HG03457 (cell line): ENCODE measurements around the gene NAV2.
"Not testable (repeated sequence)": the region's sequence is repeated elsewhere in the genome, so short reads cannot be mapped to it uniquely, and the experiment has no call there.

Source experiments
- ATAC-seq: cut with Tn5 transposase; IDR thresholded peaks from one replicate; pipeline ENCODE4 v1.9.1; 2021; ENCODE audit warnings: moderate number of reproducible peaks; ENCODE audit not compliant: unreplicated experiment

Gene NAV2

DNA sequence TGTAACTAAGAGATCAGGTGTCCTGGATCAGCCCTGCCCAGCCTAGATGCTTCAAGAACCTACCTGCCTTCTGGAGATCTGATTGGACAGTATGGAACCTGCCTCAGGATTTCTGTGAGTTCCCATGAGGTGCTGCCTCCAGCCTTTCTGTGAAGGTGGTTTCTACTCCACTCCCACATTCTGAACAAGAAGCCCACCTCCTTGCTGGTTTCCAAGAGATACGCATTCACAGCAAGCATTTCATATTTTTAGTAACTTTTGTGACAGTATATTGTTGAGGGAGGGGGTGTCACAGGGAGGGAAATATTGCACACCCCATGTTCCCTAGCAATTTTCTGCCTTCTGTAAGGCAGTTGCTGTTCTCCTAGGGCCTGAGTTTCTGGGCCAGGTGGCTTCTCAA lies 204.4 kb downstream of the NAV2 start:
- no peak for ATAC-seq

DNA sequence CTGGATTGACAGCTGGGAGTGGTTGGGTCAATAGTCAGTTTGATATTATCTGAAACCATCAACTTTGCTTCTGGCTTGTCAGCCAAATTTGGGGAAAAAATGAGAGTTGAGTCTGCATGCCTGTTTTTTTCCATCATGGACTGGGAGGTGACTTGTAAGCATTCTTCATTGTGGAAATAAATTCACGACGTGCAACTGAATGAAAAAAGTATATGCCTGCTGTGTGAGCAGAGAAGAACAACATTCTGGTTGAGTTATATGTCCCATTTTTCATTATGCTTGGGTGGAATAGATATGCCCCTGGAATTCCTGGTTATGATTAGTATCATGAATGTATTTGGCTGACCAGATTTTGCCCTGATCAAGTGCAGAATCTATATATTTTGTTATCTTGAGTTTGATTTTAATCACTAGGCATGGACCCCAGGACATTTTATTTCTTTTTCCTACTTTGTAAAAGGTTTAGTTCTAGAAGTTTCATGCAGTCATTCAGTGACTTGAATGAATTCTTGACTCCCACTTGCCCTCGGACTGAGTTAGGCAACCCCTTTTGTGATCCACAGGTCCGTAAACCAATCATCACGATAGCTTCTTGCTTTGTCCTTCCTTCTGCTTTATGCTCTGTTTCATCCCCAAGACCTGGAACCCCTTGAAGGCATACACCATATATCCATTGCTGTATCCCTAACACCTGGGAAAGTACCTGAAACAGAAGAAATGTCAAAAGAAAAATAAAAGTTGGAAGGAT lies 205.8 kb downstream of the NAV2 start:
- ATAC-seq: no peak

DNA sequence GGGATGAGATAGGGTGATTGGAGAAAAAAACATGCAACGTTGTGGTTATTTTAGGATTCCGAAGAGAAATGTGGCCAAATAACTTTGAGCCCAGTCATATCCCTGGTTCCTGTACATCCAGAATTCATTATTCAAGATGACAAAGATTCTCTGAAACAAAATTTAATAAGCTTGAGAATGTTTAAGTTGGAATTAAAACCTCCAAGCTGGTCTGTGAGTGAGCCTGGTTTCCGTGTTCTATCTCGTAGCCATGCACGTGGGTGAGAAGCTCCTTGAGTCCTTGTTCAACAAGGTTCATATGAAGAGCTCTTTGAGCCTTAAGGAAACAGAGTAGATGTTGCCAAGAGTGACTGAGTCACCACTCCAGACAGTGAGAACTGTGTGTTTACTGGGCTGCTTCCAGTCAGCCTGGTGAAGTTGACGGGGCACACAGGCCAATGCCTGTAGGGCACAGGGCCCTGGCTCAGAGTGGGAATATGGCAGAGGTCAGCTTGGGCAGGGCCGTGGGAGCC lies 206.5 kb downstream of the NAV2 start:
- ATAC-seq: no peak

DNA sequence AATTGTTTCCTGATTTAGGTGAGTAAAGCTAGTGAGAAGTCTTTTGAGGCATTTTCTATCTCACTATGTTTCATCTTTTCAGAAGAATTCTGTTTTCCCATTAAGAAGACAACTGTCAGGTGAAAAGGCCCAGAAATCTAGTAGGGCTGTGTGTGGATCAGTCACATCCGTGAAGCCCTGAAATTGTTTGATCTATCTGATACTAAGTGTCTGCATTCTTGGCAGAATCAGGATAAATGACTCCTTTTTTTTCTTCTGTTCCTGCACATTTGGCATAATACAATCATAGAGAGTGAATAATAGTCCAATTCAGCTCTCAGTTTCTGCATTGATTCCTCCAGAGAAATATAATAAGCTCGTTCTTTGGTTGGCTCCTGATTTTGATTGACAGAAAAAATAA lies 208.3 kb downstream of the NAV2 start:
- ATAC-seq: no peak

DNA sequence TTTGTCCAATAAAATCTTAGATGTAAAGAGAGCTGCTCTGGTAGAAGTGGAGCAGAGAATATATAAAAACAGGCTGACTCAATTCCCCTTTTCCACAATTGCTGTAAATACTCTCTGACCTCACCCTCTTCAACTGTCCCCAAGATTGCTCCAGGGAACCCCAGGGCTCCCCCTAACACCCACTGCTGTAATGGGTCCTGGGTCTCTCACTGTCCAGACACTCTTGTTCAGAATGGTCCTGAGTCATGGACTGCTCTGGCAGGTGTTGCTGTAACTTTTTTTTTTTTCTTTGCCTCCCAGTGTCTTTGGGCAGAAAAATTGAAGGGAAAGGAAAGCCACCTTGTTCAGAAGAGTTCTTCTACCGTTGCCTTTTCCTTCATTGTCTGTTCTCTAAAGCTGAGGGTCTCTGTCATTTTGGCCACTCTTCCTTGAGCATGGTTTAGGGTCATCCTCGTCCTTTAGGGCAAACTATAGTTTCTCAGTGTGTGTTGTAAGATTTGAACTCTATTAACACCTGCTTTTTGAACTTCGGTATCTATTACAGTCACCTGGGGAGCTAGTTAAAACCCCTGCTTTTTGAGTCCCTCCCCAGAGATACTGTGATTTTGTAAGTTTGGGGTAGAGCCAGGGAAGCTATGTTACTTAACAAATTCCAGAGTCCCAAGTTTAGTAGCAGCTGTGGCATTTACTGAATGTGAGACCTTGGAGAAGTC lies 209.5 kb downstream of the NAV2 start:
- ATAC-seq: no peak

DNA sequence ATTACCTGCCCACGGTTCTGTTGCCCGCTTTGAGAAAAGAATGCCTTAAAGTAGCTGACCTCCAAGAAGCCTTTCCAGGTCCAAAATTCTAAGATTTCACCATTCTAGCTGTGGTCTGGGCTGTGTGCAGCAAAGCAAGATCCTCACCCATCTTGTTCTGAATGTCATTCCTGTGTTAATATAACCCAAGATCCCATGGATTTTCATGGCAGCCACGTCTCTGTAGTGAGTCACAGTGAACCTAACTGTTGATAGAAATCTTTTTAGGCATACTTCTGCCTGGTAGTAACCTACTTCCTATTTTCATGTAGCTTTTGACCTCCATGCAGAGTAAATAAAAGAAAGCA lies 210.0 kb downstream of the NAV2 start:
- no peak for ATAC-seq

DNA sequence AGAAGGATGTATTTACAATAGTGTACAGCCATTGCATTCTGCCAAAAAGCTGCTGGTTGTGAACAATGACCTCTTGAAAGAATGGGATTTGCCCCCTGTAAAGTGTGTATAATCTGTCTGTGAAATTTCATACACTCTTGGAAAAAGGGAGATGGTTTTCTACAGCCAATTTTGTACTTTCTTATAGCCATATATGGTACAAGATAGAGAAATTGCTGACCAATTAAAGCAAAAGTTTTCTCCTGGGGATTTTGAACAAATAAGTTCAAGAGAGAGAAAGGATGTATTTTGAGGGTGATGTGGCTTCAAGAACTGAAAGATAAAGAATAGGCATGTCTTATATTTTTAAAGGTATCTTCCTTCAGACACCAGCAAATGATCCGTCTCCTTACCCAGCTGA lies 211.0 kb downstream of the NAV2 start:
- ATAC-seq: no peak

DNA sequence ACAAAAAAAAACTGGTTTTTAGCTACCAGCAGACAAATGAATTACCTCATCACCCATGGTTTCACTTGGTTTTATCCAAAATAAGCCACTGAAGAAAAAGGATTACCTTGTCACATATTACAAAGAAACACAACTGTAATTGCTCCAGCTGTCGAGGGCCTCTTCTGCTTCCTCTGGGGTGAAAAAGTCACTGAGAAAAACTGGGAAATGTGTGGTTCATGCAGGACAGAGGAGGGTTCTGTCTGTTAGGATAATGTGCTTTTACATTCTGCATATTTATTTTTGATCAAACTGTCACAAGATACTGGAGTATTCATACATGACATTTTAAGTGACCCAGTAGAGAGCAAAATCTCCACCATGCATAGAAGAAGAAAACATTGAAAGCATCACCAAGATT lies 211.7 kb downstream of the NAV2 start:
- ATAC-seq: no peak

DNA sequence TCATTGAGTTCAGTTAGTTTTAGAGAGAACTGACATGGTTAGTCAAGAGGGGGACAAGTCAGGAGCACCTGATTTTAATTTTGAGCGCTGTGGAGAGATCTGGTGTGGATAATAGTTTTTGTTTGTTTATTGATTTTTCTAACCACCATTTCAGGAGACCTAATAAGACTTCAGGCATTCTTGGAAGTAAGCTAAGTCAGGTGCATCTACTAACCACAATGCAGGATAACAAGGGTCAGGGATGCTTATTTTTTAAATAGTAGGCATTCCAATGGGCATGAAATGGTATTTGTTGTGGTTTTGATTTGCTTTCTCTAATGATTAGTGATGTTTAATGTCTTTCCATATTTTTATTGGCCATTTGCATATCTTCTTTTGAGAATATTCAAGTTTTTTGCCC lies 212.1 kb downstream of the NAV2 start:
- no peak for ATAC-seq

DNA sequence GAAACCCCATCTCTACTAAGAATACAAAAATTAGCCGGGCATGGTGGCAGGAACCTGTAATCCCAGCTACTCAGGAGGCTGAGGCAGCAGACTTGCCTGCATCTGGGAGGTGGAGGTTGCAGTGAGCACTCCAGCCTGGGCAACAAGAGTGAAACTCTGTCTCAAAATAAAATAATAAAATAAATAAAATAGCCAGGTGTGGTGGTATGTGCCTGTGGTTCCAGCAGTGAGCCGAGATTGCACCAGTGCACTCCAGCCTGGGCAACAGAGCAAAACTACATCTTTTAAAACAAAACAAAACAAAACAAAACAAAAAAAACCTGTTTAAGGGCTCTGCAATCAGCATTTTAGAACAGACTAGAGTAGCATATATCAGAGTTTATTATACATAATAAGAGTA lies 214.8 kb downstream of the NAV2 start:
- not testable (repeated sequence) for ATAC-seq

DNA sequence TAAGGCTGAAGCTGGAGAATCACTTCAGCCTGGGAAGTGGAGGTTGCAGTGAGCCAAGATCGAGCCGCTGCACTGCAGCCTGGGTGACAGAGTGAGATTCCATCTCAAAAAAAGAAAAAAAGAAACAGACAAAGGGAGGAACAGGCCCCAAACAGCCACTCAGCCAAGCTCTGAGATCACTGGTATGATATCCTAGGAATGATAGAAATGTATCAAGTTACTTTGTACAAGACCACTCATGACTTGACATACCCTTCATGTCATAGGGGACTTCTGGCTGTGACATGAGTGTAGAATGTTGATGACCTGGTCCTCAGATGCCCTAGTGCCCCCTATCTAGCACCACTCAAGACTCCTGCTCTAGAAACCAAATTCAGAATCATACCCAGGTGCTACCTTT lies 216.5 kb downstream of the NAV2 start:
- ATAC-seq: no peak

DNA sequence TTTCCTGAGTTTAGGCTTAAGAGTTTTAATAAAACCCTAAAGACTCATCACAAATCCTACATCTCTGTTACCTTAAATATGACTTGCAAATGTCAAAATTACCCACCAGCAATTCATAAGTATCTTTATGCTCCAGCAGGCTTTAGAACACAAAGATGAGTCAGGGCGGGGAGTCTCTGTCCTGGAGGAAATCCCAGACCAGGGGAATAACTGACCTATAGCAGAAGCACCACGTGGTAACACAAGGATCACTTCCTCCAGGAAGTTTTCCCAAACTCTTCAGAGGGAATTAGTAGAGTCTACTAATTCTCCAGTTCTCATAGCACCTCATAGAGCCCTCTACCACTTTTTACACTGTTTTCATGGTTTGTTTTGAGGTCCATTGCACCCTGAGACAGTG lies 217.0 kb downstream of the NAV2 start:
- no peak for ATAC-seq

DNA sequence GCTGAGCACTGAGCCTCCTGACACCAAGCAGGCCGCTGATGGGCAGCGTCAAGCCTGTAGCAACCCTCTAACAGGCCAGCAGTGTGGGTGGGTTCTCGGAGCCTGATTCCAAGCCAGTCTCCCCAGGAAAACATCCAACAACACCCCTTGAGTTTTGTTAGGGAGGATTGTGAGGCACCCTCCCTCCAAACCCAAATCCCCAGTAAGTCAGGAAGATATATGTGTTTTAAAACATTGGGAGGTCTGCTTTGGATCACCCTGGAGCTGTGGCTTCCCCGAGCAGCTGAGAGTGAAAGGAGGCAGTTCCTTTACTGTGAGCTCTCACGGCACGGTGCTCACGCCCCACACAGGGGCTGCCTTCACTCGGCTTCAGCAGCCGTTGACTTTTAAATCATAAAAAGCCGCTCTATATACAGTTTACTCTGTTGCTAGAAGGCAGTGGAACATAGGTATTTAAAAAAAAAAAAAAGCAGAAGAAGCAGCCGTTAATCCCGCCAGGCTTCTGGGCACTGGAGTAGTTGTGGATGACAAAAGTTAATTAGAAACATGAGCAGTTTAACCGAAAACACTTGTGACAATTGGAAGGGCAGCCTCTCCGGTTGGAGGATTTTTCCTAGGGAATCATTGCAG lies 218.6 kb downstream of the NAV2 start:
- no peak for ATAC-seq

DNA sequence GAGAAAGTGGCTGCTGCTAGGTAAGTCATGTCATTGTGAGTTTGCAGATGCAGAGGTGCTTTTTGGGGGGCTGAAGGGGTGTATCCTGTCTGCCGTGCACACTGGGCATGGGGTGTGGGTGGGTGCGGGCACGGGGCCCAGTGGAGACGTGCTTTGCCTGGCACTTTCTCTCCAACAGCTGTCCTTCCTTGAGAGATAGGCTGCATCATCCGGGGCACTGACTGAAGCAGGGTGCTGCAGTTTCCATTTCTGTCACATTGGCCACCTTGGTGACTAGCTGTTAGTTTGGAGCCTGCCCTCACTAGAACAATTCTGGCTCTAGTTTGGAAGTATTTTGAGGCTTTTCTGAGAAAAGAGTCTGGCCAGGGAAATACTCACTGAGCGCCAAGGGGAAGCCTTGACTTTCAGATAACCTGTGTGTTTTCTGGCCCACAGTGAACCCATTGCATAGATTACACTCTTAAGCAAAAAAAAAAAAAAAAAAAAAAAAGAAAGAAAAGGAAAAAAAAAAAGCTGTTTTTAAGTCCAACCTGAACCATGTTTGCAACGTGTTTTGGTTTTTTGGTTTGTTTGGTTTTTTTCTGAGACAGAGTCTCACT lies 219.2 kb downstream of the NAV2 start:
- no peak for ATAC-seq

DNA sequence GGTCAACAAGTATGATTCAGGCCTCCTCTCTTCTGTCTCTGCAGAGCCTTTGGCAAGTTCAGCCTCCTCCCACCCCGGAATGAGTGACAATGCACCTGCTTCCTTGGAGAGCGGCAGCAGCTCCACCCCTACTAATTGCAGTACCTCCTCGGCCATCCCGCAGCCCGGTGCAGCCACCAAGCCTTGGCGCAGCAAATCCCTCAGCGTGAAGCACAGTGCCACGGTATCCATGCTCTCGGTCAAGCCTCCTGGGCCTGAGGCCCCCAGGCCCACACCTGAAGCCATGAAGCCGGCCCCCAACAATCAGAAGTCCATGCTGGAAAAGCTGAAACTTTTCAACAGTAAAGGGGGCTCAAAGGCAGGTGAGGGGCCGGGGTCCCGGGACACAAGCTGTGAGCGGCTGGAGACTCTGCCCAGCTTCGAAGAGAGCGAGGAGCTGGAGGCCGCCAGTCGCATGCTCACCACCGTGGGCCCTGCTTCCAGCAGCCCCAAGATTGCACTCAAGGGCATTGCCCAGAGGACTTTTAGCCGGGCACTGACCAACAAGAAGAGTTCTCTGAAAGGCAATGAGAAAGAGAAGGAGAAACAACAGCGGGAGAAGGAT lies 220.6 kb downstream of the NAV2 start:
- ATAC-seq: no peak

DNA sequence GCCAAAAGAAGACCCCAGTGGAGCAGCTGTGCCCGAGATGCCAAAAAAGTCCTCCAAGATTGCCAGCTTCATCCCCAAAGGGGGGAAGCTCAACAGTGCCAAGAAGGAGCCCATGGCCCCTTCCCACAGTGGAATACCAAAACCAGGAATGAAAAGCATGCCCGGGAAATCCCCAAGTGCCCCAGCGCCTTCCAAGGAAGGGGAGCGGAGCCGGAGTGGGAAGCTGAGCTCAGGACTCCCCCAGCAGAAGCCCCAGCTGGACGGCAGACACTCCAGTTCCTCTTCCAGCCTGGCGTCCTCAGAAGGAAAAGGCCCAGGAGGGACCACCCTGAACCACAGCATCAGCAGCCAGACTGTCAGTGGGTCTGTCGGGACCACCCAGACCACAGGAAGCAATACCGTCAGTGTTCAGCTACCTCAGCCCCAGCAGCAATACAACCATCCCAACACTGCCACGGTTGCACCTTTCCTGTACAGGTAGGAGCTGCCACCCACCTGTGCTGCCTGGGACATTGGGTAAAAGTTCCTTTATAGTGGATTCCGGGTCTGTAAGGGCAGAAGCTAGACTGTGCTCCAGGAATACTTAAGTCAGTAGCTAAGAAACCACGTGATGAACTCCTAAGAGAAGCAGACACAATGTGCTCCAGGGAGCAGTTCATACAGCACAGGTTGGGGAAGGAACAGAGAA lies 221.3 kb downstream of the NAV2 start:
- no peak for ATAC-seq

DNA sequence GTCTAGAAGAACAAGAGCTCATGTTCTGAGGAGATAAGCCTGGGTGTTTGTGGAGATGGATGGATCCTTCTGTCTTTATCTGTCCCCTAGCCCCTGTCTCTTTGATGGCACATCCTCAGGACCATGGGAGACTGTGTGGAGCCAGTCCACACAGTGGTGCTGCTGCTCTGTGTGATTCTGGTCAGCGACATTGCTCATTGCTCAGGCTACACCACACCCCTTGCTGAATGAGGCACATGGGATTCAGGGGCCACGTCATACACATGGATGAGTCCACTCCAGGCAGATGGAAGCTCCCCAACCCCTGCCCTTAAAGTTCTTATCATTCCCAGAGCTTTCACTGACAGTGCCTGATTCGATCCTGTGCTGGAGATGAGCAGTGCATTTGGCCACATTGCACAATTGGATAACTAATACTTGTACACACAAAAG lies 222.2 kb downstream of the NAV2 start:
- no peak for ATAC-seq

DNA sequence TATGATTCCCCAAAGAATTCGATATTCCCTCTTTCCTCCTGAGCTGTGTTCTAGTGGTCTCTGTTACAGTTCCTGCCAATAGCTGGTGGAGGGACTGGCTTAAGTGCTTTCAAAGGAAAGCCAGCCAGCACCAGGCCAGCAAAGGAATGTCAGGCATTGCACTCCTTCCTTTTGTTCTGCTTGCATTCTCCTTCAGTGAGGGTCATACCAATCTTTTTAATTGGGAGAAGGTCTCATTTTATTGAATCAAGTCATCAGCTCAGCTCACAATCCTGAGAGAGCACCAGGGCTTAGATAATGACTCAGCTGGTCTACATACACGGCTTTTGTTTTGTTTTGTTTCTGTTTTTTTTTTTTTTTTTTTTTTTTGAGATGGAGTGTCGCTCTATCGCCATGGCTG lies 222.9 kb downstream of the NAV2 start:
- ATAC-seq: no peak

DNA sequence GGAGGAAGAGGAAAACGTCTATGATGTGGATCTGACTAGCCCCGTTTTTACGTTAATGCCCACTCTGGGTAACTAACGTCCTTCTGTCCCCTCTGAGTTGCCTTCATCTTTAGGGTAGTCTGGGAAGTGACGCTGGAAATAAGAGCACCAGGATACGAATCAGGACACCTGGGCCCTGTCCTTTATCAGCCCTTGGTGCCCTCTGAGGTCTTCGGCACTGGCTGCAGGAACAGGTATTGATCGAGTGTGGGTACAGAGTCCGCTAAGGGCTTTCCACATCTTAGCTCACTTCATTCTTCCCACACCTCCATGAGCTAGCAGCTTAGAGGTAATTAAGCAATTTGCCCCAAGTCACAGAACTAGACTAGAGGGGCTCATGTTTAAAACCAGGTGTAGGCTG lies 223.8 kb downstream of the NAV2 start:
- no peak for ATAC-seq

DNA sequence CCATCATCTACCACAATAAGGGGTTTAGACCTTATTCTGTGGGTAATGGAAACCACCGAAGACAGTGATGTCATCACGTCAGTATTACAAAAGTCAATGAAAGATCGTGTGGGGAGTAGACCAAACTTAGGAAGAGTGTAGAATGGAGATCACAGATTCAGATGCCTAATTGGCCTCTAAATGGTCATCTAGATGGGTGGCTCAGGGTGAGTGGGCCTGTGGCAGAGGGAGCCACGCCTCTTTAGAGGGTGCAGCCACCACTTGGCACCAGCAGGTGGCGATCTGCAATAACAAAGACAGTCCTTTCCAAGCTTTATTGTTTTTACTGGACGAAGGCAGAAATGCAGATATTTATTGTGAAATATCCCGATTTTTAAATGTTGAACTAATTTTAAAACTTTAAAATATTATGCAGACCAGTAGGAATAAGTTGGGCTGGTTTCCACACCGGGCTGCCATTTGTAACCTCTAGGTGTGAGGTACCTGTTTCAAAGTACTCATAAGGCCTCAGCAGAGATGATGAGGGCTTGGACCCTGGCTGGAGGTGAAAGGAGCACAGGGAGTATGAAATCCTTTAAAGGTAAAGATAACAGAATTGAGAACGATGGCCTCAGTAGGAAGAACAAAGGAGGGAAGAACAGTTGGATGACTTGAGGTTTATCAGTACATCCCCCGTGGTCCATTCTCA lies 225.7 kb downstream of the NAV2 start:
- ATAC-seq: no peak
